ENCODE results near the gene SLC1A5. TPM values are rescaled to one million over a fixed set of nuclear protein-coding genes. Genes with fewer than 3 reads are reported as not detected.

The SLC1A5 gene
- total RNA-seq, 1 donor = 354 TPM

DNA sequence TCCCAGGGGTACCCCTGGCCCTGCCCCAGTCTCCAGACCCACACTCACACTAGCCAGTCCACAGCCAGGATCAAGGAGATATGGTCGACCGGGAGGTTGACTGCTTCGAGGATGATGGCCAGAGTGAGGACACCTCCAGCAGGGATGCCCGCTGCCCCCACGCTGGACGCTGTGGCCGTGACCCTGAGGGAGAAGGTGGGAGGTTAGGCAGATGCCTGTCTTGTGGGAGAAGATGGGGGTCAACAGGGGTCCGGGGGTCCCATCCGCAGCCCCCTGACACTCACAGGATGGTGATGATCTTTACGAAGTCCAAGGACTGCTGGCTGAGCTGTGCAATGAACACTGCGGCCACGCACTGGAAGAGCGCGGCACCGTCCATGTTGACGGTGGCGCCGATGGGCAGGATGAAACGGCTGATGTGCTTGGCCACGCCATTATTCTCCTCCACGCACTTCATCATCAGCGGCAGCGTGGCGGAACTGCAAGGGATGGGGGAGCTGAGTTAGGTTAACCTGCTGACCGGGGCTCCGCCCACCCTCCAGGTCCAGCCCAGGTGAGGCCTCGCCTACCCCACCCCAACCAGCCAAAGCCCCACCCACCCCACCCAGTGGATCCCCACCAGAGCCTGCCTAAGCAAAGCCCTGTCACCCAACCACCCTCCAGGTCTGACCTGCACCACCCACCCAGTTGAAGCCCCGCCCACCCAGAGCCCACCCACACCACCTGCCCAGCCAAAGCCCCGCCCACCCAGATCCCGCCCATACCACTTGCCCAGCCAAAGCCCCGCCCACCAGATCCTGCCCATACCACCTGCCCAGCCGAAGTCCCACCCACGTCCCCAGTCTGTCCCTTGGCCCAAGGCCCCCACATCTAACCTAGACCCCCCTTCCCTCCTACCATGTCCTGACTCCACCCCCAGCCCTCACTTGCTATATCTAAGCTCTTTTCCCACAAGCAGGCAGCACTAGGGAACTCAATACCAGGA is 11.2 kb downstream of the SLC1A5 start:
- H3K27ac ChIP-seq (ENCODE audit: low read depth, low read length) = no peak overlapping the region
- peaks cover 61% of the 10 kb centered on the region for H3K36me3 ChIP-seq (ENCODE audit: insufficient read depth, low read length)
- peaks cover 21% of the 10 kb centered on the region for H4K20me1 ChIP-seq (ENCODE audit: insufficient read depth, low read length)
- no peaks in the 10 kb centered on the region for H3K27me3 ChIP-seq (ENCODE audit: insufficient read depth, low read length)
- no peaks in the 10 kb centered on the region for H3K9me3 ChIP-seq (ENCODE audit: low read depth, low read length)
- no peak overlapping the region for H3K4me3 ChIP-seq (ENCODE audit: insufficient read depth, low read length)
- no peak overlapping the region for H2AFZ ChIP-seq (ENCODE audit: low read length)
- peak; percentile 68 for DNase-seq (ENCODE audit: insufficient read length, low spot score, missing footprints)
- TF ChIP-seq, protein P1, sequence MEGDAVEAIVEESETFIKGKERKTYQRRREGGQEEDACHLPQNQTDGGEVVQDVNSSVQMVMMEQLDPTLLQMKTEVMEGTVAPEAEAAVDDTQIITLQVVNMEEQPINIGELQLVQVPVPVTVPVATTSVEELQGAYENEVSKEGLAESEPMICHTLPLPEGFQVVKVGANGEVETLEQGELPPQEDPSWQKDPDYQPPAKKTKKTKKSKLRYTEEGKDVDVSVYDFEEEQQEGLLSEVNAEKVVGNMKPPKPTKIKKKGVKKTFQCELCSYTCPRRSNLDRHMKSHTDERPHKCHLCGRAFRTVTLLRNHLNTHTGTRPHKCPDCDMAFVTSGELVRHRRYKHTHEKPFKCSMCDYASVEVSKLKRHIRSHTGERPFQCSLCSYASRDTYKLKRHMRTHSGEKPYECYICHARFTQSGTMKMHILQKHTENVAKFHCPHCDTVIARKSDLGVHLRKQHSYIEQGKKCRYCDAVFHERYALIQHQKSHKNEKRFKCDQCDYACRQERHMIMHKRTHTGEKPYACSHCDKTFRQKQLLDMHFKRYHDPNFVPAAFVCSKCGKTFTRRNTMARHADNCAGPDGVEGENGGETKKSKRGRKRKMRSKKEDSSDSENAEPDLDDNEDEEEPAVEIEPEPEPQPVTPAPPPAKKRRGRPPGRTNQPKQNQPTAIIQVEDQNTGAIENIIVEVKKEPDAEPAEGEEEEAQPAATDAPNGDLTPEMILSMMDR (IDR thresholded peaks at IDR 0.05; ENCODE audit: extremely low read depth, low read depth, low read length) = no peak
- peaks cover 6% of the 10 kb centered on the region for H3K4me1 ChIP-seq (ENCODE audit: insufficient read depth, low read length)
- H3K79me2 ChIP-seq (ENCODE audit: insufficient read depth, low read length) = peaks cover 22% of the 10 kb centered on the region
- no peak overlapping the region for H3K4me2 ChIP-seq (ENCODE audit: insufficient read depth, low read length)

DNA sequence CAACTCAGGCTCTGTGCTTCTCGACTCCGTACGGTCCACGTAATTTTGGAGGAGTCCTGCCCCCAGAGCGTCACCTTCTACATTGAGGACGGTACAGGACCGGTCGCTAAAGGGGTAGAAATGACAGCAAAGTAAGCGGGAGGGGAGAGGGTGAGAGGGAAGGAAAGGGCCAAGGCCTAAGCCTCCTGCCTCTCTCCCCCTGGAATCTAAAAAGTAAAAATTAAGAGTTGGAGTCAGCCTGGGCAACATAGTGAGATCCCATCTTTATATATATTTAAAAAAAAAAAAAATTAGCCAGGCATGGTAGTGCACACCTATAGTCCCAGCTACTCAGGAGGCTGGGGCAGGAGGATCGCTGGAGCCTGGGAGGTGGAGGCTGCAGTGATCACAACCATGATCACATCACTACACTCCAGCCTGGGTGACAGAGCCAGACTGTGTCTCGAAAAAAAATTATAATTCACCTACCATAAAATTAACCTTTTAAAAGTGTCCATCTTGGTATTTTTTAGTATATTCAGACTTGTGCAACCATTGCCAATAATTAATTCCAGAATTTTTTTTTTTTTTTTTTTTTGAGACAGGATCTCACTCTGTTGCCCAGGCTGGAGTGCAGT is 12.6 kb downstream of the SLC1A5 start:
- no peak overlapping the region for H3K4me3 ChIP-seq (ENCODE audit: insufficient read depth, low read length)
- H3K4me2 ChIP-seq (ENCODE audit: insufficient read depth, low read length) = no peak overlapping the region
- H4K20me1 ChIP-seq (ENCODE audit: insufficient read depth, low read length) = peaks cover 16% of the 10 kb centered on the region
- H3K36me3 ChIP-seq (ENCODE audit: insufficient read depth, low read length) = peaks cover 55% of the 10 kb centered on the region
- peaks cover under 1% of the 10 kb centered on the region for H3K4me1 ChIP-seq (ENCODE audit: insufficient read depth, low read length)
- H3K27me3 ChIP-seq (ENCODE audit: insufficient read depth, low read length) = no peaks in the 10 kb centered on the region
- H3K9me3 ChIP-seq (ENCODE audit: low read depth, low read length) = no peaks in the 10 kb centered on the region
- no peak overlapping the region for H2AFZ ChIP-seq (ENCODE audit: low read length)
- peak; percentile 29 for DNase-seq (ENCODE audit: insufficient read length, low spot score, missing footprints)
- TF ChIP-seq, protein P1 (IDR thresholded peaks at IDR 0.05; ENCODE audit: extremely low read depth, low read depth, low read length) = no peak
- H3K79me2 ChIP-seq (ENCODE audit: insufficient read depth, low read length) = peaks cover 14% of the 10 kb centered on the region
- H3K27ac ChIP-seq (ENCODE audit: low read depth, low read length) = no peak overlapping the region

DNA sequence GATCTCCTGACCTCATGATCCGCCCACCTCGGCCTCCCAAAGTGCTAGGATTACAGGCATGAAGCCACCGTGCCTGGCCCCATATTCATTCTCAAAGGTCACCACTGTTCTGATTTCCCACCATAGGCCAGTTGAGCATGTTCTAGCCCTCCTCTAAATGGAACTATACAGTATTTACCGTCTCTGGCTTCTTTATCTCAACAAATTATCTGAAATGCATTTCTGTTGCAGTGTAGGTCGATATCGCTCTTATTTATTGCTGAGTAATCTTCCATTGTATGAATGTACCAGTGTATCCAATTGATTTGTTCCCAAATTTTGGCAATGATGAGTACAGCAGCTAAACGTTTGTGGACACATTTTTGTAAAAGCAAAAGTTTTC is 15.4 kb downstream of the SLC1A5 start:
- Histone ChIP-seq H3K27ac (ENCODE audit: low read depth, low read length) (no peak overlapping the region), H3K4me1 (ENCODE audit: insufficient read depth, low read length) (no peaks in the 10 kb centered on the region), H3K79me2 (ENCODE audit: insufficient read depth, low read length) (peaks cover 2% of the 10 kb centered on the region), H3K4me2 (ENCODE audit: insufficient read depth, low read length) (no peak overlapping the region), H3K27me3 (ENCODE audit: insufficient read depth, low read length) (no peaks in the 10 kb centered on the region), H3K9me3 (ENCODE audit: low read depth, low read length) (no peaks in the 10 kb centered on the region), H4K20me1 (ENCODE audit: insufficient read depth, low read length) (peaks cover 13% of the 10 kb centered on the region), H3K4me3 (ENCODE audit: insufficient read depth, low read length) (no peak overlapping the region), H2AFZ (ENCODE audit: low read length) (no peak overlapping the region), H3K36me3 (ENCODE audit: insufficient read depth, low read length) (peaks cover 38% of the 10 kb centered on the region)
- TF ChIP-seq, protein P1 (IDR thresholded peaks at IDR 0.05; ENCODE audit: extremely low read depth, low read depth, low read length) = no peak
- no peak for DNase-seq (ENCODE audit: insufficient read length, low spot score, missing footprints)

Data from osteoblast (primary cell).